Esophagus muscularis mucosa (tissue), 3 donors: ENCODE measurements around the gene ARHGAP40.

Source experiments
- CTCF ChIP-seq, 3 experiments: fragments of 200-600 bp in 2 of 3; fragments of 450-650 bp in 1 of 3; sonication (generic) in 2 of 3; IDR thresholded peaks; one replicate each; pipeline ENCODE4 v1.5.1; 2017 to 2019; ENCODE audit warnings: antibody characterized with exemption in 3 of 3, mild to moderate bottlenecking in 2 of 3, moderate library complexity in 1 of 3
- POLR2A ChIP-seq: fragments of 450-650 bp; IDR thresholded peaks from one replicate; pipeline ENCODE4 v1.6.1; 2017; ENCODE audit warnings: antibody characterized with exemption, moderate library complexity, mild to moderate bottlenecking, low read depth

- no peak for TF ChIP-seq POLR2A
- TF ChIP-seq CTCF (IDR thresholded peaks at IDR 0.05): no peak
Observed at GRCh38 chr20:38642498-38642897, 40.9 kb downstream of the ARHGAP40 start.
